OCI-LY7 (cell line): ENCODE results near the gene CECR2. TPM values are rescaled to one million over a fixed set of nuclear protein-coding genes. Genes with fewer than 3 reads are reported as not detected.

ENCODE experiments used
- BruUV-seq: library from RNA; stranded (reverse); fragments of 400-500 nt; replicated peaks from 2 replicates; lab custom pipeline; 2021; lab: Mats Ljungman, UMichigan
- CTCF ChIA-PET: fragments of 300-600 bp; sonication (Branson Sonifier 250); formaldehyde crosslinking; loops from one replicate; lab custom pipeline; 2022; ENCODE audit warnings: antibody characterized with exemption; ENCODE audit not compliant: unreplicated experiment; lab: Charles Lee
- POLR2A ChIA-PET: fragments of 300-600 bp; sonication (Branson Sonifier 250); formaldehyde crosslinking; loops from one replicate; lab custom pipeline; 2022; ENCODE audit warnings: antibody characterized with exemption; lab: Charles Lee
- DNase-seq: peaks from one replicate; pipeline ENCODE4 v3.0.0-alpha.2; 2015; ENCODE audit warnings: low spot score
- H2AFZ ChIP-seq: fragments of 200-600 bp; sonication (generic), shearing (Covaris generic); 2 replicates; pipeline ENCODE4 v1.6.1; 2014; ENCODE audit warnings: mild to moderate bottlenecking, antibody characterized with exemption, low read length, moderate library complexity
- H3K27ac ChIP-seq: fragments of 200-600 bp; sonication (generic); 2 replicates; pipeline ENCODE4 v1.5.1; 2014; ENCODE audit warnings: mixed run types, low read depth, mild to moderate bottlenecking, moderate library complexity, low read length, inconsistent platforms; ENCODE audit not compliant: poor library complexity, severe bottlenecking
- H3K36me3 ChIP-seq: fragments of 200-600 bp; sonication (generic); 2 replicates; pipeline ENCODE4 v1.6.1; 2014; ENCODE audit warnings: mild to moderate bottlenecking, antibody characterized with exemption, low read length, moderate library complexity, mixed read lengths; ENCODE audit not compliant: insufficient read depth
- H3K4me1 ChIP-seq: fragments of 200-600 bp; sonication (generic); 2 replicates; pipeline ENCODE4 v1.5.1; 2014; ENCODE audit warnings: mild to moderate bottlenecking, low read length; ENCODE audit not compliant: insufficient read depth, poor library complexity, severe bottlenecking
- H3K4me2 ChIP-seq: fragments of 200-600 bp; sonication (generic); 2 replicates; pipeline ENCODE4 v1.6.1; 2014; ENCODE audit warnings: mild to moderate bottlenecking, low read length
- H3K4me3 ChIP-seq: fragments of 200-600 bp; sonication (generic); 2 replicates; pipeline ENCODE4 v1.5.1; 2014; ENCODE audit warnings: mild to moderate bottlenecking, low read depth, low read length; ENCODE audit not compliant: poor library complexity, severe bottlenecking
- H3K79me2 ChIP-seq: fragments of 200-600 bp; sonication (generic); 2 replicates; pipeline ENCODE4 v1.6.1; 2016; ENCODE audit warnings: low read depth, mild to moderate bottlenecking, low read length, moderate library complexity, mixed read lengths; ENCODE audit not compliant: insufficient read depth
- H3K9me2 ChIP-seq: fragments of 200-600 bp; sonication (generic); 2 replicates; pipeline ENCODE4 v1.6.1; 2016; ENCODE audit warnings: mild to moderate bottlenecking, low read length, mixed read lengths; ENCODE audit not compliant: insufficient read depth
- H3K9me3 ChIP-seq: fragments of 200-600 bp; sonication (generic); 2 replicates; pipeline ENCODE4 v1.6.1; 2014; ENCODE audit warnings: mild to moderate bottlenecking, mixed run types, low read length, mixed read lengths
- H4K20me1 ChIP-seq: fragments of 200-600 bp; sonication (generic); 2 replicates; pipeline ENCODE4 v1.6.1; 2014; ENCODE audit warnings: mild to moderate bottlenecking, antibody characterized with exemption, low read length, moderate library complexity, mixed read lengths; ENCODE audit not compliant: insufficient read depth
- EZH2phosphoT487 ChIP-seq: fragments of 200-600 bp; sonication (generic); IDR thresholded peaks from 2 replicates; pipeline ENCODE4 v1.6.1; 2018; ENCODE audit warnings: low read depth, borderline replicate concordance, mild to moderate bottlenecking, mixed run types, antibody characterized with exemption, low read length, moderate library complexity, mixed read lengths
- intact Hi-C: fragments of 100-400 bp; cut with micrococcal nuclease; formaldehyde crosslinking; loops from one replicate; pipeline ENCODE4 v1.10.0; 2022; ENCODE audit not compliant: unreplicated experiment
- total RNA-seq, 2 experiments: library from RNA; depleted of rRNA in 1 of 2; stranded (reverse); fragments of >200 nt in 1 of 2; shearing (Covaris generic) in 1 of 2; gene quantifications; 2 replicates each; pipeline ENCODE4 v1.2.3, GENCODE V29; 2014 to 2022
- TF ChIP-seq, protein P1 (sequence below): fragments of 200-600 bp; sonication (generic); conservative IDR thresholded peaks from 2 replicates; pipeline ENCODE4 v1.5.1; 2014; ENCODE audit warnings: mild to moderate bottlenecking, antibody characterized with exemption, low read length, moderate library complexity, mixed read lengths

The CECR2 gene
- total RNA-seq, 2 experiments from 2014 or later = 0.09 to 0.53 TPM

DNA sequence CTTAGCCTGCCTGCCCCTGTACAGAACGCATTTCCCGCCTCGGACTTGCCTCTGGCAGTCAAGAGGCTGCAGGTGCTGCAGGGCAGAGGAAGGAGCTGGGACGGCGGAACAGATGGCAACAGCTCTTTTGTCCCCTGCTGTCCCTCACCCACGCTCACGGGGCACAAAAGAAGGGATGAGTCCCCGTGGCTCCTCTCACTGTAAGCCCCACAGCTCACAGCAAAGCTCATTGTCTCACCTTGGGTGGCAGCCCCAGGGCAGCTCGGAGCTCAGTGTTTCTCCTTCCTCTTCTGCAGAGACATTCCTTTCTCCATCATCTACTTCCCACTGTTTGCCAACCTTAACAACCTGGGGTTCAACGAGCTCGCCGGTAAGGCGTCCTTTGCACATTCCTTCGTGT, 218.4 kb downstream of the CECR2 start:
- CTCF ChIA-PET = no interaction called here
- H3K79me2 ChIP-seq = no peaks in the 10 kb centered on the region
- no peak overlapping the region for H2AFZ ChIP-seq
- no peak overlapping the region for H3K4me2 ChIP-seq
- no peaks in the 10 kb centered on the region for H3K9me3 ChIP-seq
- no peaks in the 10 kb centered on the region for H3K9me2 ChIP-seq
- H3K27ac ChIP-seq = no peak overlapping the region
- POLR2A ChIA-PET = interaction anchor here (0.6 kb wide), 1 partner anchor 58 kb away, joined by 3 read pairs; no protein-coding TSS in a partner anchor
- DNase-seq = no peak
- peaks cover 5% of the 10 kb centered on the region for H3K4me1 ChIP-seq
- no peaks in the 10 kb centered on the region for H4K20me1 ChIP-seq
- peaks cover 27% of the 10 kb centered on the region for H3K36me3 ChIP-seq
- intact Hi-C loops = no loop called here
- TF ChIP-seq, protein P1, sequence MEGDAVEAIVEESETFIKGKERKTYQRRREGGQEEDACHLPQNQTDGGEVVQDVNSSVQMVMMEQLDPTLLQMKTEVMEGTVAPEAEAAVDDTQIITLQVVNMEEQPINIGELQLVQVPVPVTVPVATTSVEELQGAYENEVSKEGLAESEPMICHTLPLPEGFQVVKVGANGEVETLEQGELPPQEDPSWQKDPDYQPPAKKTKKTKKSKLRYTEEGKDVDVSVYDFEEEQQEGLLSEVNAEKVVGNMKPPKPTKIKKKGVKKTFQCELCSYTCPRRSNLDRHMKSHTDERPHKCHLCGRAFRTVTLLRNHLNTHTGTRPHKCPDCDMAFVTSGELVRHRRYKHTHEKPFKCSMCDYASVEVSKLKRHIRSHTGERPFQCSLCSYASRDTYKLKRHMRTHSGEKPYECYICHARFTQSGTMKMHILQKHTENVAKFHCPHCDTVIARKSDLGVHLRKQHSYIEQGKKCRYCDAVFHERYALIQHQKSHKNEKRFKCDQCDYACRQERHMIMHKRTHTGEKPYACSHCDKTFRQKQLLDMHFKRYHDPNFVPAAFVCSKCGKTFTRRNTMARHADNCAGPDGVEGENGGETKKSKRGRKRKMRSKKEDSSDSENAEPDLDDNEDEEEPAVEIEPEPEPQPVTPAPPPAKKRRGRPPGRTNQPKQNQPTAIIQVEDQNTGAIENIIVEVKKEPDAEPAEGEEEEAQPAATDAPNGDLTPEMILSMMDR = no peak
- no peak for TF ChIP-seq EZH2phosphoT487
- BruUV-seq = no TSS peak
- H3K4me3 ChIP-seq = no peak overlapping the region

DNA sequence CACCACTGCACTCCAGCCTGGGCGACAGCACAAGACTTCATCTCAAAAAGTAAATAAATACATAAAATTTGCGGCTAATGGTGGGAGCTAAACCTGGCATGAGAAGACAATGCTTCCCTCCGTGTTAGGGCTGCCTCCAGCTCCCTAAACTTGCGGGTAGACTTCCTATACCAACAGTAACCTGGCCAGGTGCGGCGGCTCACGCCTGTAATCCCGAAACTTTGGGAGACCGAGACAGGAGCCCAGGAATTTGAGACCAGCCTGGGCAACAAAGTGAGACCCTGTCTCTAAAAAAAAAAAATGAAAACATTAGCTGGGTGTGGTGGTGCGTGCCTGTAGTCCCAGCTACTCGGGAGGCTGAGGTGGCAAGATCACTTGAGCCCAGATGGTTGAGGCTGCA, 219.3 kb downstream of the CECR2 start:
- intact Hi-C loops = no loop called here
- DNase-seq = no peak
- TF ChIP-seq EZH2phosphoT487 = no peak
- TF ChIP-seq, protein P1 = no peak
- CTCF ChIA-PET = no interaction called here
- peaks cover 8% of the 10 kb centered on the region; the same call in 1 of the 2 replicates for H3K79me2 ChIP-seq
- no peak overlapping the region for H3K4me2 ChIP-seq
- H2AFZ ChIP-seq = no peak overlapping the region
- H3K4me1 ChIP-seq = peaks cover 15% of the 10 kb centered on the region
- no peaks in the 10 kb centered on the region for H4K20me1 ChIP-seq
- H3K27ac ChIP-seq = no peak overlapping the region
- no peak overlapping the region for H3K4me3 ChIP-seq
- peaks cover 37% of the 10 kb centered on the region for H3K36me3 ChIP-seq
- H3K9me3 ChIP-seq = no peaks in the 10 kb centered on the region
- H3K9me2 ChIP-seq = no peaks in the 10 kb centered on the region
- no TSS peak for BruUV-seq
- POLR2A ChIA-PET = interaction anchor here (0.5 to 1.9 kb wide), 4 partner anchors 10 to 335 kb away, joined by 3 to 5 read pairs (median 3); no protein-coding TSS in a partner anchor

DNA sequence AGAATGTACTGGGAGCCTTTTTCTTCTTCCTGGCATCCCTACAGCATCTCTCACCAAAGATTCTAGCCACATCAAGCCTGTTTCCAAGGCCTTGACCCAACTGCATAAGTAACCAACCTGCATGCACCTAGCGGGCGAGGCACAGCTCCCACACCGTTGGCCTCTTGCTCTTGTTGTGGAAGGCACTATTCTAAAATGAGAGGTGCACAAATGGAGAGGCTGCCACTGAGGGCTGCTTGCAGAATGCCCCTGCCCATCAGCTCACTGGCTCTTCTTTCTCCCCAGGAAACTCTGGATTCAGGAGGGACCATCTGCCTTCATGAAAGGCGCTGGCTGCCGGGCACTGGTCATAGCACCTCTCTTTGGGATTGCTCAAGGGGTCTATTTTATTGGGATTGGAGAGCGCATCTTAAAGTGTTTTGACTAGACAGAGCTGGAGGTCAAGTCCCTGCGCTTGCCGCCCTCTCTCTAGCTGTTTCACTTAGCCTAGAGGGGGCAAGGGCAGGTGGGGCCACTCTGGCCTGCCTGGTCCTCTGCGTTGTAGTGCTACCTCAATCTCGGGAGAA, 220.6 kb downstream of the CECR2 start:
- DNase-seq = no peak
- Histone ChIP-seq H3K79me2 (peaks cover 16% of the 10 kb centered on the region; the same call in 1 of the 2 replicates), H3K36me3 (peaks cover 45% of the 10 kb centered on the region), H3K9me2 (no peaks in the 10 kb centered on the region), H3K27ac (no peak overlapping the region), H2AFZ (no peak overlapping the region), H3K4me3 (no peak overlapping the region), H4K20me1 (no peaks in the 10 kb centered on the region), H3K9me3 (no peaks in the 10 kb centered on the region), H3K4me1 (peaks cover 24% of the 10 kb centered on the region), H3K4me2 (no peak overlapping the region)
- ChIA-PET POLR2A (interaction anchor here (1.9 kb wide), 1 partner anchor 11 kb away, joined by 5 read pairs; no protein-coding TSS in a partner anchor), CTCF (no interaction called here)
- intact Hi-C loops = no loop called here
- no peak for TF ChIP-seq EZH2phosphoT487
- TF ChIP-seq, protein P1 = no peak
- no TSS peak for BruUV-seq
